Spinal cord (tissue), 10 donors: Measurements from ENCODE around the gene KISS1R. TPM values are rescaled to one million over a fixed set of nuclear protein-coding genes. Genes with fewer than 3 reads are reported as not detected.
"Not testable (repeated sequence)": the region's sequence is repeated elsewhere in the genome, so short reads cannot be mapped to it uniquely, and the experiment has no call there.

ENCODE experiments used
- DNase-seq, 6 donors: peaks; one replicate each; pipeline versions ENCODE4 v3.0.0 to v3.0.0-alpha.2; 2013 to 2015; ENCODE audit warnings: low spot score in 6 of 6, low read depth in 4 of 6
- H3K27ac ChIP-seq: one replicate; pipeline ENCODE4 v1.5.1; 2013; ENCODE audit warnings: low read depth, low read length, control low read depth
- H3K27me3 ChIP-seq: one replicate; pipeline ENCODE4 v1.6.1; 2013; ENCODE audit warnings: low read length; ENCODE audit not compliant: control insufficient read depth, insufficient read depth
- H3K36me3 ChIP-seq: one replicate; pipeline ENCODE4 v1.6.1; 2013; ENCODE audit warnings: low read length; ENCODE audit not compliant: control insufficient read depth, insufficient read depth
- H3K4me1 ChIP-seq: one replicate; pipeline ENCODE4 v1.6.1; 2013; ENCODE audit warnings: low read length; ENCODE audit not compliant: control insufficient read depth, insufficient read depth
- H3K4me3 ChIP-seq: one replicate; pipeline ENCODE4 v1.5.1; 2013; ENCODE audit warnings: low read depth, low read length, control low read depth
- H3K9me3 ChIP-seq: one replicate; pipeline ENCODE4 v1.6.1; 2013; ENCODE audit warnings: low read length; ENCODE audit not compliant: control insufficient read depth, insufficient read depth
- WGBS: methylation state at CpG from one replicate; pipeline ENCODE4 v1.1.5; 2013; ENCODE audit warnings: missing lambda C conversion rate; ENCODE audit not compliant: insufficient coverage; 5-methylcytosine and 5-hydroxymethylcytosine counted together
- polyA plus RNA-seq, 2 donors: library from polyadenylated mRNA; unstranded; fragments of 120-200 nt; gene quantifications; one replicate each; pipeline ENCODE4 v1.2.1, GENCODE V29; 2013; ENCODE audit not compliant: insufficient read length in 2 of 2
- total RNA-seq, 2 donors: library from RNA; depleted of rRNA in 1 of 2; stranded (reverse); fragments of 120-200 nt in 1 of 2; fragments of >200 nt in 1 of 2; gene quantifications; one replicate each; pipeline versions ENCODE4 v1.2.3 to v1.2.4, GENCODE V29; 2013 to 2014
- donor health status: healthy.

Gene KISS1R
- total and polyA plus RNA-seq, 4 donors: 0.50 to 2.7 (median 2.2) TPM

DNA sequence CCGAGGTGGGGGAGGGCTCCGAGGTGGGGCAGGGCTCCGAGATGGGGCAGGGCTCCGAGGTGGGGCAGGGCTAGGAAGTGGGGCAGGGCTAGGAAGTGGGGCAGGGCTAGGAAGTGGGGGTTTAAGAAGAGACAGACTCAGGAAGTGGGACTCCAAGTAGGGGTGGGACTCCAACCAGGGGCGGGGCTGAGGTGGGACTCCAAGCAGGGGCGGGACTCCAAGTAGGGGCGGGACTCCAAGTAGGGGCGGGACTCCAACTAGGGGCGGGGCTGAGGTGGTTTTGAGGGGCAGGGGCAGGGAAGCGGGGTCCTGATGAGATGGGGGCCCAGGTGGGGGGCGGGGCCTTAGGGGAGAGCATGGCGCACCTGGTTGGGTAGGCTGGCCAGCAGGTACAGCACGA is 44.0 kb upstream of the KISS1R start:
- DNase-seq: no peak
- Histone ChIP-seq H3K27ac (no peak overlapping the region), H3K36me3 (peaks cover 97% of the 10 kb centered on the region), H3K4me1 (peaks cover 15% of the 10 kb centered on the region), H3K4me3 (no peak overlapping the region), H3K9me3 (no peaks in the 10 kb centered on the region), H3K27me3 (no peaks in the 10 kb centered on the region)
- 96% methylated on average over 6 of the region's 13 CpGs for WGBS

DNA sequence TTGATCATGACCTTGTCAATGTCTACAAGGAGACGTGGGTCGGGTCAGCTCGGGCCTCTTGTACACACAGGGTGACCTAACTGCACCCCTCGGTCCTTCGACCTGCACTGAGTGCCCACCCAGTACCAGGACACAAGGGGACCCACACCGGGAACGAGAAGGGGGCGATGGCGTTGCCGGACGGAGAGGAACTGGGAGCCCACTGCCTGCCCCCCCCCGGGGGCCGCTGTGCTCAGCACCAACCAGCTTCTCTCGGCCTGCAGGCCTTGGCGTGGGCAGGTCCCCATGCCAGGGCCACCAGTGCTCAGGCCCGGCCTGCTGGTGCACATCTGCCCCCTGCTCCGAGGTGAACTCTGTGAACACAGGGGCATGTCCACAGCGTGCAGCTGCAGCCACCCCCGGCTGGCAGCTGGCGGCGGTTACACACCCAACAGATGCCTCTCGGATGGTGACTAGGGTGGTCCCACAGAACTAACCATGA is 43.5 kb upstream of the KISS1R start:
- Histone ChIP-seq H3K9me3 (no peaks in the 10 kb centered on the region), H3K4me3 (no peak overlapping the region), H3K27me3 (no peaks in the 10 kb centered on the region), H3K4me1 (peaks cover 10% of the 10 kb centered on the region), H3K27ac (no peak overlapping the region), H3K36me3 (peaks cover 97% of the 10 kb centered on the region)
- no peak for DNase-seq
- 93% methylated on average over 22 of the region's 22 CpGs for WGBS

DNA sequence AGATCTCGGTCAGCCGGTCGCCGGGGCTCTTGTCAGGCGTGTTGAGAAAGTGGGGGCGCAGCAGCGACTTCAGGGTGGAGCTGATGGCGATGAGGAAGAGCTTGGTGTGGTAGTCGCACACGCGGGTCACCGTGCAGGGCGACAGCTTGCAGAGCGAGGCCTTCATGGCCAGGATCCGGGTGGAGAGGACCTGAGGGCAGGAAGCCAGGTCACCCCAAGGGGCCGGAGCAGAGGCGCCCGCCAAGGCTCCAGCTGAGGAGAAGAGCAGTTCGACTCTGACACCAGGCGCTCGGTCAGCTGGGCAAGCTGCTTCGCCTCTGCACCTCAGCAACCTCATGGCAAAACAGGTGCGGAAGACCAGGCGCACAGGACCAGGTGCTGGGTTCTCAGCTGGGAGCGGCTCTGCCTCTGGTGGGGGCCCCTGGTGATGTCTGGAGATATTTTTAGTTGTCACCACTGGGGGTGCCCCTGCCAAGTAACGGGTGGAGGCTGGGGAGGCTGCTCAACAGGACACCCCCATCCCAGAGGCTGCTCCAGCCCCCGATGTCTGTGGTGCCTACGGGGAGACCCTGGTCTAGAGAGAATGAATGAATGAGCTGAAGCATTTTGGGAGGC is 41.8 kb upstream of the KISS1R start:
- Histone ChIP-seq H3K27me3 (no peaks in the 10 kb centered on the region), H3K9me3 (no peaks in the 10 kb centered on the region), H3K4me1 (peaks cover 10% of the 10 kb centered on the region), H3K4me3 (no peak overlapping the region), H3K36me3 (peaks cover 97% of the 10 kb centered on the region), H3K27ac (no peak overlapping the region)
- WGBS: 96% methylated on average over 24 of the region's 28 CpGs
- DNase-seq: no peak

DNA sequence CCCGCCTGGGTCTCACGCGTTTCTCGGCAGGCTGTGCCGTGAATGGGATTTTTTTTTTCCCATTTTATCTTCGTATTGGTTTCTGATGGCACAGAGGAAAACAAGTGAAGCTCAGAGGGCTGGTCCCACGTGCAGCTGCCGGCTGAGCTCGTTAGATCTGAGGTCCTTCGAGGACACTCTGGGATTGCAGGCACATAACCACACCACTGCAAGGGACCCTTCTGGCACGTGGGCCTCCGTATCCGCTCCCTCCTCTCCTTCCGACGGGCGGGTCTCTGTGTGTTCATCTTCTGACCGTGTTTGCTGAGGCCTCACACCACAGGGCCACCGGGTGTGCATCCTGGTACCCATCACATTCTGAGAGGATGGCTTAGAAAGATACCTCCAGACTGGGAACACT is 41.0 kb upstream of the KISS1R start:
- DNase-seq: no peak
- 80% methylated on average over 16 of the region's 18 CpGs for WGBS

DNA sequence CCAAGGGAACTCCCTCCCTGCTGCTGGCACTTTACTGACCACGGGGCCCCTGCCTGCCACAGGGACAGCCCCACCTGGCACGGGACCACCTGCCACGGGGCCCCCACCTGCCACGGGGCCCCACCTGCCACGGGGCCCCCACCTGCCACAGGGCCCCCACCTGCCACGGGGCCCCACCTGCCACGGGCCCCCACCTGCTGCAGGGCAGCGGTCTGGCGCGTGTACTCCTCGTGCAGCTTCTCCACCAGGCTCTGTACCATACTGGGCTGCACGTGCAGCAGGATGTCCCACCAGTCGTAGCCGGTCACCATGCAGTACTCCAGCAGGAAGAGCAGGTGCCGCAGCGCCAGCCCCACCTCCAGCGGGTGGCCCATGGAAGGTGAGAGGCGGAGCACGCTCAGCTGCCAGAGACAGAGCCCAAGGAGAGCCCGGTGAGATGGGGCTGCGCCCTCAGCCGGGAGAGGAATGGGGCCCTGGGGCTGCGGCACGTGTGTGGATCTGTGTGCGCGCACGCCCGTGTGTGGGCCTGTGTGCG is 40.3 kb upstream of the KISS1R start:
- H3K27ac ChIP-seq: no peak overlapping the region
- no peaks in the 10 kb centered on the region for H3K4me1 ChIP-seq
- 96% methylated on average over 28 of the region's 29 CpGs for WGBS
- no peak for DNase-seq
- no peak overlapping the region for H3K4me3 ChIP-seq
- peaks cover 97% of the 10 kb centered on the region for H3K36me3 ChIP-seq
- H3K27me3 ChIP-seq: no peaks in the 10 kb centered on the region
- no peaks in the 10 kb centered on the region for H3K9me3 ChIP-seq

More for the DNA sequence above, 41.0 kb upstream of the KISS1R start:
- Histone ChIP-seq H3K4me3 (no peak overlapping the region), H3K27ac (no peak overlapping the region), H3K36me3 (peaks cover 97% of the 10 kb centered on the region), H3K27me3 (no peaks in the 10 kb centered on the region), H3K9me3 (no peaks in the 10 kb centered on the region), H3K4me1 (peaks cover 4% of the 10 kb centered on the region)

DNA sequence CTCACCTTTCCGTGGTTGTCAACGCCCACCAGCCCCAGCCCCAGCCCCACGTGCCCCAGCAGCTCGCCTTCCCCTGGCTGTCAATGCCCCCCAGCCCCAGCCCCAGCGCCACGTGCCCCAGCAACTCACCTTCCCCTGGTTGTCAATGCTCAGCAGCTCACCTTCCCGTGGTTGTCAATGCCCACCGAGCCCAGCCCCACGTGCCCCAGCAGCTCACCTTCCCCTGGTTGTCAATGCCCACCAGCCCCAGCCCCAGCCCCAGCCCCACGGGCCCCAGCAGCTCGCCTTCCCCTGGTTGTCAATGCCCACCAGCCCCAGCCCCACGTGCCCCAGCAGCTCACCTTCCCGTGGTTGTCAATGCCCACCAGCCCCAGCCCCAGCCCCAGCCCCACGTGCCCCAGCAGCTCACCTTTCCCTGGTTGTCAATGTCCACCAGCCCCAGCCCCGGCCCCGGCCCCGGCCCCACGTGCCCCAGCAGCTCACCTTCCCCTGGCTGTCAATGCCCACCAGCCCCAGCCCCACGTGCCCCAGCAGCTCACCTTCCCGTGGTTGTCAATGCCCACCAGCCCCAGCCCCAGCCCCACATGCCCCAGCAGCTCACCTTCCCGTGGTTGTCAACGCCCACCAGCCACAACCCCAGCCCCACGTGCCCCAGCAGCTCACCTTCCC is 39.0 kb upstream of the KISS1R start:
- H3K4me1 ChIP-seq, DNase-seq, H3K27me3 ChIP-seq, H3K27ac ChIP-seq, H3K9me3 ChIP-seq, H3K4me3 ChIP-seq: not testable (repeated sequence)
- H3K36me3 ChIP-seq: peaks cover 100% of the 10 kb centered on the region
- WGBS: 94% methylated on average over 3 of the region's 23 CpGs

DNA sequence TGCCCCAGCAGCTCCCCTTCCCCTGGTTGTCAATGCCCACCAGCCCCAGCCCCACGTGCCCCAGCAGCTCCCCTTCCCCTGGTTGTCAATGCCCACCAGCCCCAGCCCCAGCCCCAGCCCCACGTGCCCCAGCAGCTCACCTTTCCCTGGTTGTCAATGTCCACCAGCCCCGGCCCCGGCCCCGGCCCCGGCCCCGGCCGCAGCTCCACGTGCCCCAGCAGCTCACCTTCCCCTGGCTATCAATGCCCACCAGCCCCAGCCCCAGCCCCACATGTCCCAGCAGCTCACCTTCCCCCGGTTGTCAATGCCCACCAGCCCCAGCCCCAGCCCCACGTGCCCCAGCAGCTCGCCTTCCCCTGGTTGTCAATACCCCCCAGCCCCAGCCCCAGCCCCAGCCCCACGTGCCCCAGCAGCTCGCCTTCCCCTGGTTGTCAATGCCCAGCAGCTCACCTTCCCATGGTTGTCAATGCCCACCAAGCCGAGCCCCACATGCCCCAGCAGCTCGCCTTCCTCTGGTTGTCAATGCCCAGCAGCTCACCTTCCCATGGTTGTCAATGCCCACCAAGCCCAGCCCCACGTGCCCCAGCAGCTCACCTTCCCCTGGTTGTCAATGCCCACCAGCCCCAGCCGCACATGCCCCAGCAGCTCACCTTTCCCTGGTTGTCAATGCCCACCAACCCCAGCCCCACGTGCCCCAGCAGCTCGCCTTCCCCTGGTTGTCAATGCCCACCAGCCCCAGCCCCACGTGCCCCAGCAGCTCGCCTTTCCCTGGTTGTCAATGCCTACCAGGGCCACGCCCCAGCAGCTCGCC is 38.2 kb upstream of the KISS1R start:
- 88% methylated on average over 16 of the region's 24 CpGs for WGBS
- H3K9me3 ChIP-seq, H3K27ac ChIP-seq, H3K4me3 ChIP-seq, H3K4me1 ChIP-seq, DNase-seq, H3K27me3 ChIP-seq: not testable (repeated sequence)
- H3K36me3 ChIP-seq: peaks cover 100% of the 10 kb centered on the region

DNA sequence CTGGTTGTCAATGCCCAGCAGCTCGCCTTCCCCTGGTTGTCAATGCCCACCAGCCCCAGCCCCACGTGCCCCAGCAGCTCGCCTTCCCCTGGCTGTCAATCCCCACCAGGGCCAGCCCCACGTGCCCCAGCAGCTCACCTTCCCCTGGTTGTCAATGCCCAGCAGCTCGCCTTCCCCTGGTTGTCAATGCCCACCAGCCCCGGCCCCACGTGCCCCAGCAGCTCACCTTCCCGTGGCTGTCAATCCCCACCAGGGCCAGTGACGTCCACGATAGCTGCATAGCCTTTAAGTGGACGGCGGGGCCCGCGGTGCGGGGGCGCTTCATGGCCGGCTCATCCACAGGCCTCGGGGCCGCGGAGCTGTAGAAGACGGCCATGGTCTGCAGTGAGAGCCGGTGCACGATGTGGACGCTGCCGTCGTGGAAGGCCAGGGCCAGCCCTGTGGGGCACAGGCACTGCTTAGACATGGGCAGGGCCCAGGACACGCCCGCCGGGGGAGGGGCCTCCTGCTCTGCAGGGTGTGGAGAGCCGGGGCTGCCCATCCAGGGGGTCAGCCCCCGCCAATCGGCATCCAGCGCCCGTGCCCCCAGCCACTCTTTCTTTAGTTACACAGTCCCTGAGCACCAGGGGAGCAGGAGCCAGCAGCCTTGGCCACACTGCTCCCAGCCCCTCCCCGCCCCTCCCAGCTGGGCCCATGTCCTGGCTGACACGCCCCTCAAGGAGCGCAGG is 37.3 kb upstream of the KISS1R start:
- no peak overlapping the region for H3K4me3 ChIP-seq
- H3K27me3 ChIP-seq: no peaks in the 10 kb centered on the region
- no peak overlapping the region for H3K27ac ChIP-seq
- H3K9me3 ChIP-seq: no peaks in the 10 kb centered on the region
- no peak for DNase-seq
- no peaks in the 10 kb centered on the region for H3K4me1 ChIP-seq
- H3K36me3 ChIP-seq: peaks cover 100% of the 10 kb centered on the region
- WGBS: 89% methylated on average over 31 of the region's 37 CpGs

DNA sequence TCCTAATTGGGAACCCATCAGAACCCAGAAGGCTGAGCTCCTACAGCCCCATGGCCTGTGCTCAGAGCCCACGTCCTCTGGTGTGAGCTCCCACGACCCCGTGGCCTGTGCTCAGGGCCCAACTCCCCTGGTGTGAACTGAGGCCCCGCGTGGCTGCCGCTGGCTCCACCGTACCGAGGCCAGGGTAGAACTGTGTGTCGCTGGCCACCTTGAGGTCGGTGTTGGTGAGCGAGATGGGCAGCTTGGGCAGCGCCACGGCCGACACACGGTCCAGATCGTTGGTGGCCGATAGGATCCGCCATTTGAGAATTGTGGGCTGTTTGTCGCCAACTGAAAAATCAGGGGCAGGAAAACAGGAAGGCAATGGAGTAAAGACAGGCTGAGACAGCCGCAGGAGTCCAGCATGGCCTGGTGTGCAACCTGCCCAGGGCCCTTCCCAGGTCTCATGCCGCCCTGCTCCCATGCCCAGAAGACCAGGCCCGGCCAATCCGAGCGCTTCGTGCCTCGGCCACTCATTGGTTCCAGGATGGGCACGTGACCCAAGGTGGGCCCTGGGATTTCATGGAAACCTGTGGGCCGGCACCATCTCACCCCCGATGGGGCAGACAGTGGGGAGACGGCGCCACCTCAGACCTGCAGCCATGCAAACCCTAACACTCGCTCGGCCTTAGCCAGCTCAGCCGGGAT is 35.6 kb upstream of the KISS1R start:
- Histone ChIP-seq H3K36me3 (peaks cover 100% of the 10 kb centered on the region), H3K27ac (no peak overlapping the region), H3K9me3 (no peaks in the 10 kb centered on the region), H3K4me1 (peaks cover 3% of the 10 kb centered on the region), H3K4me3 (no peak overlapping the region), H3K27me3 (no peaks in the 10 kb centered on the region)
- DNase-seq: no peak
- WGBS: 97% methylated on average over 34 of the region's 34 CpGs
